H9 (cell line): ENCODE results near the gene SMARCA2. TPM values are rescaled to one million over a fixed set of nuclear protein-coding genes. Genes with fewer than 3 reads are reported as not detected.

Source experiments
- DNase-seq: peaks from one replicate; pipeline ENCODE4 v3.0.0-alpha.2; 2017
- H2AFZ ChIP-seq: one replicate; pipeline ENCODE4 v1.6.1; 2013; ENCODE audit warnings: mild to moderate bottlenecking, low read length, control low read depth, moderate library complexity
- H2AK5ac ChIP-seq: 2 replicates; pipeline ENCODE4 v1.6.1; 2013; ENCODE audit warnings: low read length, control low read depth, mixed read lengths; ENCODE audit not compliant: insufficient read length
- H2BK120ac ChIP-seq: one replicate; pipeline ENCODE4 v1.6.1; 2013; ENCODE audit warnings: low read depth, mild to moderate bottlenecking, low read length, control low read depth, inconsistent platforms; ENCODE audit not compliant: poor library complexity, severe bottlenecking
- H2BK12ac ChIP-seq: 2 replicates; pipeline ENCODE4 v1.6.1; 2013; ENCODE audit warnings: low read length, control low read depth, mixed read lengths, low read depth; ENCODE audit not compliant: insufficient read length
- H2BK15ac ChIP-seq: 2 replicates; pipeline ENCODE4 v1.6.1; 2013; ENCODE audit warnings: low read depth, low read length, control low read depth
- H2BK20ac ChIP-seq: one replicate; pipeline ENCODE4 v1.6.1; 2013; ENCODE audit warnings: low read depth, mild to moderate bottlenecking, low read length, control low read depth, inconsistent platforms; ENCODE audit not compliant: poor library complexity, severe bottlenecking
- H2BK5ac ChIP-seq: 2 replicates; pipeline ENCODE4 v1.6.1; 2013; ENCODE audit warnings: low read length, control low read depth, mixed read lengths; ENCODE audit not compliant: insufficient read length
- H3K14ac ChIP-seq: 2 replicates; pipeline ENCODE4 v1.6.1; 2013; ENCODE audit warnings: low read length, control low read depth; ENCODE audit not compliant: insufficient read depth
- H3K18ac ChIP-seq: 2 replicates; pipeline ENCODE4 v1.6.1; 2013; ENCODE audit warnings: low read depth, mild to moderate bottlenecking, mixed read lengths, low read length, control low read depth; ENCODE audit not compliant: insufficient read length
- H3K23ac ChIP-seq: 2 replicates; pipeline ENCODE4 v1.6.1; 2013; ENCODE audit warnings: low read length, control low read depth, mixed read lengths, low read depth; ENCODE audit not compliant: insufficient read length
- H3K23me2 ChIP-seq: 2 replicates; pipeline ENCODE4 v1.6.1; 2013; ENCODE audit warnings: low read depth, mild to moderate bottlenecking, mixed read lengths, low read length, control low read depth; ENCODE audit not compliant: insufficient read length, poor library complexity, severe bottlenecking
- H3K27ac ChIP-seq: 2 replicates; pipeline ENCODE4 v1.5.1; 2013; ENCODE audit warnings: low read length, control low read depth, mixed read lengths, low read depth; ENCODE audit not compliant: insufficient read length
- H3K27me3 ChIP-seq: 2 replicates; pipeline ENCODE4 v1.6.1; 2013; ENCODE audit warnings: low read length, control low read depth, inconsistent platforms; ENCODE audit not compliant: insufficient read depth
- H3K4ac ChIP-seq: 2 replicates; pipeline ENCODE4 v1.6.1; 2013; ENCODE audit warnings: low read depth, mild to moderate bottlenecking, control low read depth, inconsistent platforms, low read length, moderate library complexity
- H3K4me1 ChIP-seq: 2 replicates; pipeline ENCODE4 v1.6.1; 2013; ENCODE audit warnings: low read length, control low read depth, inconsistent platforms; ENCODE audit not compliant: insufficient read depth
- H3K4me2 ChIP-seq: 2 replicates; pipeline ENCODE4 v1.6.1; 2013; ENCODE audit warnings: low read length, control low read depth, mixed read lengths; ENCODE audit not compliant: insufficient read length, insufficient read depth
- H3K56ac ChIP-seq: 2 replicates; pipeline ENCODE4 v1.6.1; 2013; ENCODE audit warnings: low read depth, mild to moderate bottlenecking, mixed read lengths, low read length, control low read depth; ENCODE audit not compliant: insufficient read length
- H3K79me1 ChIP-seq: 2 replicates; pipeline ENCODE4 v1.6.1; 2013; ENCODE audit warnings: low read depth, mild to moderate bottlenecking, moderate library complexity, low read length, control low read depth, inconsistent platforms; ENCODE audit not compliant: insufficient read depth, poor library complexity, severe bottlenecking
- H3K79me2 ChIP-seq: 2 replicates; pipeline ENCODE4 v1.6.1; 2013; ENCODE audit warnings: low read length, control low read depth, inconsistent platforms; ENCODE audit not compliant: insufficient read depth
- H3K9ac ChIP-seq: 2 replicates; pipeline ENCODE4 v1.6.1; 2013; ENCODE audit warnings: low read length, control low read depth, mixed read lengths; ENCODE audit not compliant: insufficient read length; ENCODE audit errors: extremely low read depth
- H3K9me3 ChIP-seq: one replicate; pipeline ENCODE4 v1.6.1; 2013; ENCODE audit warnings: low read depth, low read length, inconsistent platforms; ENCODE audit not compliant: control insufficient read depth
- H3T11ph ChIP-seq: one replicate; pipeline ENCODE4 v1.6.1; 2013; ENCODE audit warnings: mild to moderate bottlenecking, low read length, control low read depth, inconsistent platforms
- H4K20me1 ChIP-seq: one replicate; pipeline ENCODE4 v1.6.1; 2013; ENCODE audit not compliant: control insufficient read depth, insufficient read length, insufficient read depth
- H4K5ac ChIP-seq: 2 replicates; pipeline ENCODE4 v1.6.1; 2013; ENCODE audit warnings: low read depth, mild to moderate bottlenecking, mixed read lengths, low read length, control low read depth; ENCODE audit not compliant: insufficient read length
- H4K8ac ChIP-seq: replicated peaks from 2 replicates; pipeline ENCODE4 v1.6.1; 2013; ENCODE audit warnings: low read length, control low read depth, mixed read lengths, low read depth; ENCODE audit not compliant: insufficient read length
- H4K91ac ChIP-seq: 2 replicates; pipeline ENCODE4 v1.6.1; 2013; ENCODE audit warnings: low read depth, mild to moderate bottlenecking, moderate library complexity, mixed read lengths, low read length, control low read depth; ENCODE audit not compliant: insufficient read length
- H3K27ac Mint-ChIP-seq, 3 experiments: 2 replicates in 2 of 3; 3 replicates in 1 of 3; pipeline ENCODE4 v1.8.0; 2020 to 2021; ENCODE audit warnings: mixed read lengths in 3 of 3, mild to moderate bottlenecking in 1 of 3, moderate library complexity in 1 of 3
- H3K27me3 Mint-ChIP-seq: 2 replicates; pipeline ENCODE4 v1.8.0; 2021; ENCODE audit warnings: low read depth, mild to moderate bottlenecking, moderate library complexity, mixed read lengths
- H3K36me3 Mint-ChIP-seq, 3 experiments: 2 replicates in 2 of 3; 3 replicates in 1 of 3; pipeline ENCODE4 v1.8.0; 2020 to 2021; ENCODE audit warnings: low read depth in 3 of 3, mixed read lengths in 3 of 3; ENCODE audit not compliant: insufficient read depth in 1 of 3
- H3K4me1 Mint-ChIP-seq, 2 experiments: 2 replicates each; pipeline ENCODE4 v1.8.0; 2020; ENCODE audit warnings: mixed read lengths in 2 of 2
- H3K4me3 Mint-ChIP-seq, 2 experiments: 2 replicates in 1 of 2; 3 replicates in 1 of 2; pipeline ENCODE4 v1.8.0; 2020 to 2021; ENCODE audit warnings: mild to moderate bottlenecking in 2 of 2, mixed read lengths in 2 of 2, moderate library complexity in 1 of 2
- H3K9me3 Mint-ChIP-seq, 2 experiments: 2 replicates in 1 of 2; 3 replicates in 1 of 2; pipeline ENCODE4 v1.8.0; 2020; ENCODE audit warnings: mild to moderate bottlenecking in 2 of 2, mixed read lengths in 2 of 2, moderate library complexity in 1 of 2
- CTCF ChIP-seq: fragments of 200-600 bp; sonication (generic); conservative IDR thresholded peaks from 3 replicates; pipeline ENCODE4 v1.8.0; 2021; ENCODE audit warnings: antibody characterized with exemption, mild to moderate bottlenecking
- WGBS: extraction: QIAGEN DNeasy Blood & Tissue Kit; methylation state at CpG from one replicate; pipeline ENCODE4 v1.1.7; 2013; ENCODE audit warnings: missing lambda C conversion rate, low lambda C conversion rate, mixed read lengths; ENCODE audit not compliant: insufficient read length; ENCODE audit errors: extremely low coverage; 5-methylcytosine and 5-hydroxymethylcytosine counted together
- total RNA-seq: library from RNA; stranded (reverse); gene quantifications from 2 replicates; pipeline ENCODE4 v1.2.1, GENCODE V29; 2021

The SMARCA2 gene
- total RNA-seq, 1 experiment from 2014 or later = 15.3 TPM

GRCh38 chr9:1966725-1967366, 48.3 kb upstream of the SMARCA2 start:
- H3K27ac Mint-ChIP-seq = no peak overlapping the region
- no peak for DNase-seq
- no peak overlapping the region for H2AFZ ChIP-seq

More at GRCh38 chr9:1966725-1967366, 48.3 kb upstream of the SMARCA2 start:
- no peak overlapping the region for H2BK20ac ChIP-seq
- Mint-ChIP-seq H3K27me3 (peaks cover 2% of the 10 kb centered on the region), H3K36me3 (peaks cover 3 to 9% (median 4%) of the 10 kb centered on the region in 3 experiments), H3K4me3 (no peak overlapping the region), H3K9me3 (peaks cover 6 to 7% of the 10 kb centered on the region in 2 experiments), H3K4me1 (peaks cover 4% of the 10 kb centered on the region in 2 experiments)
- no CpG with 5 or more reads among the region's 9 CpGs for WGBS
- no peak overlapping the region for H3K4ac ChIP-seq
- no peak overlapping the region for H2BK15ac ChIP-seq
- H3K18ac ChIP-seq = no peak overlapping the region
- H2AK5ac ChIP-seq = no peak overlapping the region
- no peak overlapping the region for H3K27ac ChIP-seq
- no peaks in the 10 kb centered on the region for H3K79me1 ChIP-seq
- H2BK12ac ChIP-seq = no peak overlapping the region
- no peaks in the 10 kb centered on the region for H3K4me1 ChIP-seq
- H3K9me3 ChIP-seq = peaks cover 1% of the 10 kb centered on the region
- no peak overlapping the region for H4K8ac ChIP-seq
- no peak overlapping the region for H3T11ph ChIP-seq
- no peak overlapping the region for H3K9ac ChIP-seq
- H3K23me2 ChIP-seq = no peaks in the 10 kb centered on the region
- H3K14ac ChIP-seq = no peak overlapping the region
- no peaks in the 10 kb centered on the region for H4K20me1 ChIP-seq
- no peak overlapping the region for H3K4me2 ChIP-seq
- no peaks in the 10 kb centered on the region for H3K27me3 ChIP-seq
- no peak overlapping the region for H2BK120ac ChIP-seq
- no peak for TF ChIP-seq CTCF
- no peak overlapping the region for H4K5ac ChIP-seq
- no peak overlapping the region for H2BK5ac ChIP-seq
- no peak overlapping the region for H4K91ac ChIP-seq
- H3K23ac ChIP-seq = no peak overlapping the region
- no peaks in the 10 kb centered on the region for H3K79me2 ChIP-seq
- H3K56ac ChIP-seq = no peak overlapping the region
